ENCODE results near the gene ZNF148.

ZNF148 gene

DNA sequence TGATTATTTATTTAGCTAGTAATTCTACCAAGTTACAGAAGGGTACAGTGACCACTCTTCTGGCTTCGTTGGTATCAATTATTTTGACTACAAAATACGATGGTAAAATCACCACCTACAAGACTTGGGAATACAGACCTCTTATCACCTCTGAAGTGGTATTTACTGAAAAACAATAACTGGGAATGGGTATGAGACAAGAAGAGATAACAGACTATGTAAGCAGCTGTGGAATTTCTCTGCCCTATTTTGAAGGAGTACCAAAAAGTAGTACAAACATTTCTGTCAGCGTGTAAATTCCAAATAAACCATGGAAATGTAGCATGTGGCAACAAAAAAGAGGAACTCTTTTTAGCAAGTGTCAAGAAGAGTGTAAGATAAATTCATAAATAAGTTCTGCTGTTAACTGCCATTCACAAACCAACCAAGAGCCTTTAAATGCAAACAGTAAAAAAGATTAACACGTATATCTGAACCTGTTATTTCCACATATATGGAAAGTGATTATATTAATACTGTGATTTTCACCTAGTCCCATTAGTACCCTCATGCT lies 85.6 kb downstream of the ZNF148 start:
- DNase-seq (ENCODE audit: low read depth in 2 of 3, low spot score in 1 of 3) = no peak

GRCh38 chr3:125287248-125287647 lies 87.9 kb downstream of the ZNF148 start:
- DNase-seq (ENCODE audit: low read depth in 2 of 3, low spot score in 1 of 3) = no peak

- no peak for DNase-seq (ENCODE audit: low read depth in 2 of 3, low spot score in 1 of 3)
Measured at GRCh38 chr3:125281381-125281780, 93.7 kb downstream of the ZNF148 start.

GRCh38 chr3:125280668-125281361 lies 94.3 kb downstream of the ZNF148 start:
- no peak for DNase-seq (ENCODE audit: low read depth in 2 of 3, low spot score in 1 of 3)

- DNase-seq (ENCODE audit: low read depth in 2 of 3, low spot score in 1 of 3) = no peak
Measured at GRCh38 chr3:125278155-125278554, 97.0 kb downstream of the ZNF148 start.

DNA sequence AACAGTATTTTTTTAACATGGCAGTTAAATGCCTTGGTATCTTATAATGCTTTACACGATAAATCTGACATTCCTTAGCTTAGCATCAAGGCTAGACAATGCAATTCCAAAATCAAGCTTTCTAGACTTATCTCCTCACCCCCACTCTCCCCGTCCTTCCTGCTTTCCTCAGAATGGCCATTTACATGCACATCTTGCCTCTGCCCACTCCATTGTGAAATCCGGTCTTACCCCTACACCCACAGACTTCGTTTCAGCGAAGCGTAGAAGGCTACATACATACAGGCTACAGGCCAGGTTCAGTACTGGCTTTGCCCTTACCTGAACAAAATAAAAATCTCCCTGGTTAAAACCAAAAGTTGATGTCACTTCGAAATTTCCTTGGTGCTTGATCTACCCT lies 104.0 kb downstream of the ZNF148 start:
- no peak for DNase-seq (ENCODE audit: low read depth in 2 of 3, low spot score in 1 of 3)

DNA sequence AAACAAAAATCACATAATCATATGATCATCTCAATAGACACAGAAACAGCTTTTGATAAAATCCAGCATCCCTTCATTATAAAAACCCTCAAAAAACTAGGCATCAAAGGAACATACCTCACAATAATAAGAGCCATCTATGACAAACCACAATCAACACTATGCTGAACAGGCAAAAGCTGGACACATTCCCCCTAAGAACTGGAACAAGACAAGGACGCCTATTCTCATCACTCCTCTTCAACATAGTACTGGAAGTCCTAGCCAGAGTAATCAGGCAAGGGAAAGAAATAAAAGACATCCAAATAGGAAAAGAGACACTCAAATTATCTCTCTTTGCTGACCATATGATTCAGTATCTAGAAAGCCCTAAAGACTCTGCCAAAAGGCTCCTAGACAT lies 107.7 kb downstream of the ZNF148 start:
- DNase-seq (ENCODE audit: low read depth in 2 of 3, low spot score in 1 of 3) = no peak

GRCh38 chr3:125266971-125267370 lies 108.2 kb downstream of the ZNF148 start:
- no peak for DNase-seq (ENCODE audit: low read depth in 2 of 3, low spot score in 1 of 3)

- no peak for DNase-seq (ENCODE audit: low read depth in 2 of 3, low spot score in 1 of 3)
Measured at GRCh38 chr3:125262161-125262560, 113.0 kb downstream of the ZNF148 start.

GRCh38 chr3:125261031-125261430 lies 114.1 kb downstream of the ZNF148 start:
- DNase-seq (ENCODE audit: low read depth in 2 of 3, low spot score in 1 of 3) = no peak

DNA sequence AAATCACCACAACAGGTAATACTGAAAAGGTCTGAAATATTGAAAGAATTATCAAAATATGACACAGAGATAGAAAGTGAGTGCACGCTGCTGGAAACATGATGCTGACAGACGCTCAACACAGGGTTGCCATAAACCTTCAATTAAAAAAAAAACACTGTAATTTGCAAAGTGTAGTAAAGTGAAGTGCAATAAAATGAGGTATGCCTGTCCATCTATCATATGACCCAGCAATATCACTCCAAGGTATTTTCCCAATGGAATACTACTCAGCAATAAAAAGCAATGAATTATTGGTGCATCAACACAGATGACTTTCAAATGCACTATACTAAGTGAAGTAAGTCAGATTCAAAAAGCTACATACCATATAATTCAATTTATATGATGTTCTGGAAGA lies 115.0 kb downstream of the ZNF148 start:
- no peak for DNase-seq (ENCODE audit: low read depth in 2 of 3, low spot score in 1 of 3)

DNA sequence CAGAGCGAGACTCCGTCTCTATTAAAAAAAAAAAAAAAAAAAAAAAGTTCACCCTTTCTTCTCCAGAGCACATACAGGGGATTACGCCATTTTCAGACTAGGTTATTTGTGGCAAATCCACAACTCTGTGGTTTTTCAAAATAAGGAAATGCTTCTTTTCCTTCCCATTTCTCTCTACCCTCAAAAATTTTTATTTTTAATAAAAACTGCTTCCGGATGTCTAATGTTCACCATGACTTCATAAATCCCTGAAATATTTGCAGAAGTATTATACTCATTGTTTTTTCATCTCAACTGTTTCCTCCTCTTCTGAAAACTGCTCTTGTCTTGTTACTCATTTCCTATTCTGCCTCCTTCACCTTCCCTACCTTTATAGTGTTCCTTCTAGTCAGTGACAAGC lies 117.6 kb downstream of the ZNF148 start:
- no peak for DNase-seq (ENCODE audit: low read depth in 2 of 3, low spot score in 1 of 3)

- DNase-seq (ENCODE audit: low read depth in 2 of 3, low spot score in 1 of 3) = no peak
Measured at GRCh38 chr3:125256675-125257074, 118.5 kb downstream of the ZNF148 start.

DNA sequence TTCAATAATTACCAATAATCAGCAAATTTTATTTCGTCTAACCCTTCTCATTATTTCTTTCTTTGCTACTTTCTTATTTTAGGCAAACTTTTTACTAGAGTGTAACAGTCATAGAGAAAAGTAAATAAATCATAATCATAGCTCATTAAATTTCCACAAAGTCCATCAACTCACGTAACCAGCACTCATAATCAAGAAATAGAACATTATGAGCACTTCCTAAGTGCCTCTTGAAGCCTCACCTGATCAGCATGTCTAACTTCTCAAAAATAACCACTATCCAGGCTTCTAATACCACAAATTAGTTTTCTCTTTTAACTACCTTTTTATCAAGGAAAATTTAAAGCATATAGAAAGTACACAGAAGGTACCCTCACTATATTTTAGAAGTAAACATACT lies 124.2 kb downstream of the ZNF148 start:
- DNase-seq (ENCODE audit: low read depth in 2 of 3, low spot score in 1 of 3) = no peak

GRCh38 chr3:125246237-125246636 lies 128.9 kb downstream of the ZNF148 start:
- DNase-seq (ENCODE audit: low read depth in 2 of 3, low spot score in 1 of 3) = no peak

DNA sequence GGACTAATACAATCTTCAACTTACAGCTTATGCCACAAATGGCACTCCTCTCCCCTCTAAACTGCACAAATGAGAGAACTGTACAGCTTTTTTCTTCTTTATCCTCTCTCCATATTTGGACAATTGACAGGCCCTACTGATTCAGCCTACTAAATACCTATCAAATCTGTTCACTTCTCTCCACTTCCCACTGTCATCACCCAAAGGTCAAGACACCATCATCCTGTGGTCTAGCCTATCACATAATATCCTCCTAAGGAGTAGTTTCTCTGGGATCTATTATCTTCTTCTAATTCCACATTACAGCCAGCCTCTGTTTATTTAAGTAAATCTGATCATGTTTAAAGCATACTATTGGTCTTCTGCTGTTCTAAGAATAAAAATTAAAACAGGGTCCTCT lies 129.6 kb downstream of the ZNF148 start:
- no peak for DNase-seq (ENCODE audit: low read depth in 2 of 3, low spot score in 1 of 3)

DNA sequence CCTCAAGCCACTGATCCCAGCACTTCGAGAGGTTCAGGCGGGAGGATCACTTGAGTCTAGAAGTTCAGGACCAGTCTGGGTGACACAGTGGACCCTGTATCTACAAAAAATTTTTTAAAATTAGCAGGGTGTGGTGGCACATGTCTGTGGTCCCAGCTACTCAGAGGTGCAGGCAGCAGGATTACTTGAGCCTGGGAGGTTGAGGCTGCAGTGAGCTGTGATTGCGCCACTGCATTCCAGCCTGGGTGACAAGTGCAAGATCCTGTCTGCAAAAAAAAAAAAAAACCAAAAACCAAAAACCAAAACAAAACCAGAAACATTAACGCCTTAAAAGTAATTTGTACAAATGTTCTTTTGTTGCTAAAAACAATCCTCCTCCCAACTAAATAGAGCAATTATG lies 134.6 kb downstream of the ZNF148 start:
- DNase-seq (ENCODE audit: low read depth in 2 of 3, low spot score in 1 of 3) = no peak

DNA sequence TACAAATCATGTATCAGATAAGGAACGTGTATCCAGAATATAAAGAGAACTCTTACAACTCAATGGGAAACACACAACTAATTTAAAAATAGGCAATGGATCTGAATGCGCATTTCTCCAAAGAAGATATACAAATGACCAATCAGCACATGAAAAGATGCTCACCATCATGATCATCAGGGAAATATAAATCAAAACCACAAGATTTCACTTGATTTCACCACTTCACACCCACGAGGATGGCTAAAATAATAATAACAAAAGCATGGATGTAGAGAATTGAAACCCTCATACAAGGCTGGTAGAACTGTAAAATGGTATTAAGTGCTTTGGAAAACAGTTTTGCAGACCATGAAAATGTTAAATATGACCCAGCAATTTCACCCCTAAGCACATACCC lies 135.9 kb downstream of the ZNF148 start:
- DNase-seq (ENCODE audit: low read depth in 2 of 3, low spot score in 1 of 3) = no peak

GRCh38 chr3:125238759-125239158 lies 136.4 kb downstream of the ZNF148 start:
- no peak for DNase-seq (ENCODE audit: low read depth in 2 of 3, low spot score in 1 of 3)

DNA sequence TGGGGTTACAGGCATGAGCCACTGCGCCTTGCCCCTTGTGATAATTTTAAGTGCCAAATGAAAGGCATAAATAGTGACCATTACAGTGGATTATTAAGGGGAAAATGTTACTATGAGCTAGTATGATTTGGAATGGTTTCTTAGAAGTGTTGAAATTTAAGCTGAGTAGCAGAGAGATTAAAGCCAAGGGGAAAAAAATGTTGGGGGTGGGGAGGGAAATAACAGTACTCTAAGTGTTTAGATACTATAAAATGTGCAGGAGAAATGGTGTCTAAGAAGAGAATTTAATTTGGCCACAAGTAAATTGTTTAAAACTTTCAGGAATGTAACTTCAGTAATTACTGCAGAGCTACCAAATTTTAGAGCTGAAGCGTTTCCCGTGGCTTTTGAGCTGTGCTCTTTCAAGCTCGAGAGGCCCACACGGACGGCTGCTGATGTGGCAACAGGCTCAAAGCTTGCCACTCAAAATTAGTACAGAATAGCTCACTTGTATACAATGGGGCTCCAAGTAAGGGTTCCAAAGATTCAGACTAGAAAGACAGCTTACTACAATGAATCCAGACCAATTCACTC lies 138.7 kb downstream of the ZNF148 start:
- DNase-seq (ENCODE audit: low read depth in 2 of 3, low spot score in 1 of 3) = no peak

DNA sequence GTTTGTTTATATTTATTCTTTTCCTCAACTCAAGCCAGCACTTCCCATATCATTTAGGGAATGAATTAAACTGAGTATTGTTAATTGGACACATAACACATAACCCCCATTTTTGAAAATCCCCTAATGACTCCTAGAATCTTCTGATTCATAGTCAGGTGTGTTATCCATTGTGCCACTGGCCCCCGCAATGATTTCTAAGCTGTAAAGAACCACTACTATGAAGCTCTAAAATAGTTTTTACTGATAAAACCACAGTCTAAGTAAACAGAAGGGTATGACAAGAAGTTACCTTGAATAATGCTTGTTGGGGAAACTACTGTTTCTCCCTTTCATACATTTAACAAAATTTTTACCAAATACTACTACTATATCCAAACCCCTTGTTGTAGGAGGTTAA lies 140.3 kb downstream of the ZNF148 start:
- DNase-seq (ENCODE audit: low read depth in 2 of 3, low spot score in 1 of 3) = no peak

- DNase-seq (ENCODE audit: low read depth in 2 of 3, low spot score in 1 of 3) = no peak
Measured at GRCh38 chr3:125232401-125232800, 142.7 kb downstream of the ZNF148 start.

DNA sequence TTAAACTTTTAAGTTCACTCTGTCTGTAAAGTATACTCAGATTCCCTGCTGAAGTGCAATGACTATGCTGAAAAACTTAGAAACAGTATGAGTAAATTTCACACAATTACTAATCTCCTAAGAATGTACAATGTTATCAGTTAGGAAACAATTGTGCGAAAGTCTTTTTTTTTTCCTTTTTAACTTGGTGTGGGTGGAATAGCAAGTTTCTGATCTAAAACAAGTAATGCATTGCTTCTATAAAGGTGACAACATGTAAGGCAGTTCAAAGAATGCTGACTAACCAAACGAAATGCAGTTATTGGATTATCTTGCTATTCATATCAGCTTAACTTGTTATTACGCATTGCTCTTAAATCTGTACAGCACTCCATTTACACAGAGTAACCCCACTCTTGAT lies 143.2 kb downstream of the ZNF148 start:
- DNase-seq (ENCODE audit: low read depth in 2 of 3, low spot score in 1 of 3) = no peak
